Right renal pelvis (tissue), 4 donors: ENCODE data around the gene ZNF618. TPM values are rescaled to one million over a fixed set of nuclear protein-coding genes. Genes with fewer than 3 reads are reported as not detected.

ENCODE experiments used
- DNase-seq, 4 donors: peaks; one replicate each; pipeline ENCODE4 v3.0.0-alpha.2; 2013; ENCODE audit warnings: low read depth in 4 of 4, low spot score in 3 of 4, missing footprints in 1 of 4
- polyA plus RNA-seq, 4 donors: library from polyadenylated mRNA; unstranded; fragments of 120-200 nt; gene quantifications; one replicate each; pipeline ENCODE4 v1.2.1, GENCODE V29; 2013; ENCODE audit not compliant: insufficient read length in 4 of 4

The ZNF618 gene
- polyA plus RNA-seq, 4 donors, result 40.2 to 43.4 (median 41.8) TPM

DNA sequence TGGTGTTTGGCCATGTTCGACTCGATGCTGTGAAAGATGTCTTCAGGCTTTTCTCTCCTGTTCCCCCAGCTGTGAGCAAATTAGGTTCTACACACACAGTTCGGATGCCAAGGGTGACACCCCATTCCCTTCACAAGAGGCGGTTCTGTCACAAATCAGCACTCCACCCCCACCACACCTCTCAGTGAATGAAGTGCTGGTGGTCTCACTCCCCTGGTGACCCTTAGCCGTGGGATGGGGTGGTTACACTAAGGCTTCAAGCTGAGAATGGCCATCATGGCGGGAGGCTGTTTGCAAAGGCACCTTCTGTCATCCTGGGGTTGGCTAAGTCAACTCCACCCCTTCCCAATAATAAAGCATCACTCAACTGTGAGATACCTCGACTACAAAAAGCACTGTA lies 175.6 kb downstream of the ZNF618 start:
- no peak for DNase-seq

DNA sequence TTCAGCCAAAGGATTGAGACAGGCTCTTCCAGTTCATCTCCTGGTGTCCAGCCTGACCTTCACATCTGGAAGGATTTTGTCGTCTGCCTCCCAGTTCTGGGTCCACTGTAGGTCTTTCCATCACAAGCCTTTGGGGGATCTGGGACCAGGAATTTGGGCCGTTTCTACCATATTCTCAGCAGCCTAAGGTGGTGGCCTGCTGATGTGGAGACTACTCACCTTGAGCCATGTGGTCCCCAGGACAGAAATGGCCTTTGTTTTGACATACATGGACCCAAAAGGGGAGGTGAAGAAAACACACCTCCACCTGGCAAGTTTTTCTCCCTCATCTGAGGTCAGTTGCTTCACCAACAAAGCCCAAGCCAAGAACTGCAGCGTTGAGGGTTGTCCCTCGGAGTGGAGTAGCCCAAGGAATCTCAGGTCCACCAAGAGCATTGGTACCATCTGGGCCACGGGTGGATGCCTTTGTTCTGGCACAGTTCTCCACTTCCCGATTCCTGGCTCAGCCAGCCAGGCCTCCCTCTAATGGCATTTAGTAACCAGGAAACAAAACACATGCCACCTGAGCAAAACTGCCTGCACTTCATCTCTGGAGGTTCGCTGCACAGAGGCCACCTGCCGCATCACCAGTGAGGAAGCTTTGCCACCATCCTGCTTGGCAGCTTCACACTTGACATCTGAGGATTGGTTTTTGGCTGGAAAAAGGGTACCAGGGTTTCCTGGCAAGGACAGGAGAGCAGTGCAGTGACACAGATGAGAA lies 177.3 kb downstream of the ZNF618 start:
- no peak for DNase-seq

- DNase-seq, result no peak
Observed at GRCh38 chr9:114054191-114054690, 178.1 kb downstream of the ZNF618 start.

GRCh38 chr9:114055061-114055460 lies 179.0 kb downstream of the ZNF618 start:
- no peak for DNase-seq

DNA sequence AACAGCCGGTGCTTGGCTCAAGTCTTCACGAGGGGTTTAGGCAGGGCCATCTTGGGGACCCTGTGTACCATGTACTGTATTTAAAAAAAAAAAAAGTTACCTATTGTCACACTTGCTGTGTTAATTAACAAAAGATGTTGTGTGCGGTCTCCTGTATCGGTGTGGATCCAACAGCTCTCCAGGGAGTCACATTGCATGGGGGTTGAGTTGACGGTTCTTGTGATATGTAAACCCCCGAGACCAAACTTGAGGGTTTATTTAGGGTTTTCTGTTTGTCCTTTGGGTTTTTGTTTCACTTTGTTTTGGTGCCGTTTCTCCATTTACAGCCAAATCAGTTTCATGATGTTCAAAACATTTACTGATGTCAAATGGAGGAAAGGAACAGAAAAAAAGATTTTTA lies 179.8 kb downstream of the ZNF618 start:
- no peak for DNase-seq

DNA sequence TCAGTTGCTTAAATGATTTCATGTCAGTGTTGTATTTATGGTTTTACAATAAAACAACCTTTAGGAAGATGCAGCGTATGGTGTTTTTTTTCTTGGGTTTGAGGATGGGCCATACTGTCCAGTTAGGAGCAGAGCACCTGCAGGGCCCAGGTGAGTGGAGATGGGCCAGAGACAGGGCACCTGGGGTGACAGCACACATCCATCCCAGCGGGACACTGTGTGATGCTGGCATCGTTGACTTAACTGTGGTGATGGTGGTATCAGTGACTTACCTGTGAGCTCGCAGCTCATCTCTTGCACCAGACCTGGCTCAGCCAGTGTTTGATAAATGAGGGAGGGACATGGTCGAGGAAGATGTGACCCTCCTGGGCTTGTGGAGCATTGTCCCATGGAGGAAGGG lies 180.4 kb downstream of the ZNF618 start:
- no peak for DNase-seq

GRCh38 chr9:114057161-114057885 lies 181.2 kb downstream of the ZNF618 start:
- no peak for DNase-seq

GRCh38 chr9:114058688-114059046 lies 182.6 kb downstream of the ZNF618 start:
- no peak for DNase-seq

GRCh38 chr9:114059047-114059803 lies 183.1 kb downstream of the ZNF618 start:
- DNase-seq, result no peak

GRCh38 chr9:114060070-114060469 lies 184.0 kb downstream of the ZNF618 start:
- DNase-seq, result no peak

DNA sequence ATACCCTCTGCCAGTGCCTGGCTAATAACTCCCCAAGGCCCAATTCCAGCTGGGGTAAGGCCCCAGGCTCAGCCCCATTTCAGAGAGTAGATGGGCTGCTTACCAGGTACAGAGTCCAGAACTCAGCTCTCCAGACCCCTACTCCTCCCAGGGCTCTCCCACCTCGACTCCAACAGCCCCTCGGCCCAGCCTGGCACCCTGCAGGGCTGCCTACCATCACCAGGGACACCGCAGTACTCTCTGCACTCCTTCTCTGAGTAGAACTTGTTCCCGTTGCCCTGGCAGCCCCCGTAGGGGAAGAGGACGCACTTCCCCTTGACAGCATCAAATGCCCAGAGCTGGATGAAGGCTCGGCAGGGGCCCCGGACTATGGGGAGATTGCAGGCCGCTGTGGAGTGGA lies 184.6 kb downstream of the ZNF618 start:
- no peak for DNase-seq

DNA sequence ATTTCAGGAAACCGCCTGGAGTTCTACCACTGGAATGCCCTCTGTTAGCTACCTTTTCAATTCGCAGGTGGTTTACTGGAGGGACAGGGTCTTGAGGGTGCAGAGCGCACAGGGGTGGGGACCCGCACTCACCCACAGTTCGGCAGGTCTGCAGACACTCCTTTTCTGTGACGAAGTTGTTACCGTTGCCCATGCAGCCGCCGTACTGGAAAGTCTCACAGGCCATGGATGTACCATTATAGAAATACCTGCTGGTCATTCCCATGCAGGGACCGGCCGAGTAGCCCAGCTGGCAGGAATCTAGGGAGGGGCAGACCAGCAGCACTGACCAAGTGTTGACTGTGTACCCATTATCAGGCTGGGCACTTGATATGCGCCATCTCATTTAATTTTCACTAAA lies 185.2 kb downstream of the ZNF618 start:
- DNase-seq, result no peak

DNA sequence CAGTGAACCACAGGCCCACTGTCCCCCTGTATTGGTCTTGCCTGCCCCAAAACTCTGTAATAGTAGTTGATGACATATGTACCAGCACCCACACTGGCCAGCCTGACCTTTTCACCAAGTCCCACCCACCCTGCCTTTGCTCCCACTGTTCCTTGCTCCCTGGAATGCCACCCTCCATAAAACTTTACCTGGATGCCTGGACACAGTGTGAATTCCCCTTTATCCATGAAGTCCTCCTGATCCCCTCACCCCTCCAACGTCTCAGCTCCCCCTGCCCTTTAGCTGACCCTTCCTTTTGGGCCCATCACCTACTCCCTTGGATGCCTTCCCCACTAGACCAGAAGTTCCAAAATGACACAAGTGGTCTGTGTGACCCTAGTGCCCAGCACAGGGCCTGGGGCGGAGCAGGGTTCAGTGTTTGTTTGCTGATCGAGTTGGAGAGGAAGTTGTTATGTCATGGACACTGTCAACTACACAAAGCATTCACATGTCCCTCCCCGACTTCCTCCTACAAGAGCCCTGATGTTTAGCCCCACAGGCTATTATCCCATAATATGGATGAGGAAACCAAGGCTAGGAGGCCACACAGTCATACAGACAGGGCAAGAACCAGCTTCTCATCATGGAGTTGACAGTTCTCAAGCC lies 185.8 kb downstream of the ZNF618 start:
- DNase-seq, result no peak

GRCh38 chr9:114065304-114065703 lies 189.2 kb downstream of the ZNF618 start:
- no peak for DNase-seq

DNA sequence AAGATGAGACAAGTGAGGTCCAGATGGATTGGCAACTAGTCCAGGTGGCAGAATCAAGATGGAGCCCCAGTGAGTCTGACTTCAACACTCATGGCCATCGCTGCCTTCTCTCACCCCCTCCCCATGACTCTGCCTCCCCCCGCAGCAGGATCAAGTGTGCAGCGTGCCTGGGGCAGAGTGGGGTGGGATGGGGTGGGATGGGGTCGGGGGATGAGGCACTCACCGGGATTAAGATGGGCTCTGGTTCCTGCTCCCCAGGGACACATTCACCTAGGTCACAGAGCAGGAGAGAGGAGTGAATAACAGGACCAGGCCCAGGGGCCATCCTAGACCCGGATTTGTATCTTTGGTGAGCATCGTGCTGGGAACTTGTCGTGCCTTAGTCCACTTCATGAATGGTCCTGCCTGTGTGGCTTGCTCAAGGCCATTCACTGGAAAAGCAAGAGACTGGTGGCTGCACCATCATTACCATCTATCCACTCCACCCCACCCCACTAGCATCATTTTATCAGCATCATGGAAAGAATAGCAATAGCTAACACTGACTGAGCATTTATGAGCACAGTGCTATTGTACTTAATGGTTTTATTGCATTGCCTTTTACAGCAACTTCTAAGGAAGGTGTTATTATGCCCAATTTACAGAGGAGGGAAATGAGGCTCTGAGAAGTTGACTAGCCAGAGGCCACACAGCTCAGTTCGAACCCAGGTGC lies 193.5 kb downstream of the ZNF618 start:
- DNase-seq, result no peak

DNA sequence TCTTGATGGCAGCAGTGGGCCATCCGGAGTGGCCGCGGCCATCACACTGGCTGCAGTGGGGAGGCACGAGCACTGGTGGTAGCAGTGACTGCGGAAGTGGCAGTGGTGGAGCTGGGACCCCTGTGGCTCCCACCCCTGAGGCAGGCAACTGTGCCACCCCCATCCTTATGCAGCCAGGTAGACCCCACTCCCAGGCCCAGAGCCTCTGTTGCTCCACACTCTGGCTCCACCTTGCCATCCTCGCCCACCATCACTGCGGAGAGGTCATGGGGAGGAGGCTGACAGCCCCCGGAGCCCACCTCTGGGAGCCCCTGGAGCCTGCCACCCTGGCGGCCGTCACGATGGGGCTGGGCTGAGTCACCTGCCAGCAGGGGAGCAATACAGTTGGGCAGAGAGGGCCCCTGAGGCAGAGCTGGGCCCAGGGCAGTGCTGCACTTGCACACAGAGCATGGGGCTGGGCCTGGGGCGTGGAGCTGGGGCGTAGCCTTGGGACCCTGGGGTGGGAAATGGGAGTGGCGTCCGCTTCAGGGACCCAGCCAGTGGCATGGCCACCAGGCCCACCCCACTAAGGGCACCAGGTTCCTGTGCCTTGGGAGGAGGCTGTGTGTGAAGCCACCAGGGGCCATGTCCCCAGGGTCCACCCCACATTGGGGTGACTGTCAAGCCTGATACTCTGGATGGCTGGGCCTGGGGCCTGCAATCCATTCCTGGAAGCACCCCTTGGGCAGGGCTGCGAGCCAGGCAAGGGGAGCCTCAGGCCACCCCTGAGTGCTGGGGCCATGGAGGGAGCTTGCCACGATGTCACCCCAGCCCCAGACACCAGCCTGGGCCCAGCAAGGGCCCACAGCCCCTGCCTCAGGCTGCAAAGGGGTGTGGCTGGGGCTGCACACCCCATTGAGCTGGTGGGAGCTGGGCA lies 194.3 kb downstream of the ZNF618 start:
- no peak for DNase-seq

DNA sequence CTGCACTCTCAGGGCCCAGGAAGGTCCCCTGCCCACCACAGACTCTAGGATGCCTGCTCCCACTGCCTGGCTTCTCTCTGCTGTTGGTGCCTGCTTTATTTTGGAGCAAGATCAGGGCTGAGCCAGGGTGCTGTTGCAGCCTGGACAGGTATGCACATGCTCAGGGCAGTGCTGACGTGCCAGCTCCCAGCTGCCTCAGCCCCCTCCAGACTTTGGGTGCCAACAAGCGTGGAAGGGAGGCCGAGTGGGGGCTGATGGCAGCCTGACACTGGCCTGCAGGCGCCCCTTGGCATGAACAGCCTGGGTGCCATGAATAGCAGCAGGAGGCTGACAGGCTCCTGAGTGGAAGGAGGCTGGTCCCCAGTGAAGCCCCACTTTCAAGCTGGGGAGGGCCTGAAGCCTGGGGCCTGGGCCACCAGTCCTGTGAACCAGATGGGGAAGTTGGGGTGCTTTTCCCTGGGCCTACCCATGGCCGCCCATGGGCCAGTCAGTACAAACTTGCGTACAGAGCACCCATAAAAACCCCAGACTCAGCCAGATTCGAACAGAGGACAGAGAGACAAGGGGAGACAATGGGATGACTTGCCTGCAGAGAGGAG lies 195.2 kb downstream of the ZNF618 start:
- no peak for DNase-seq

DNA sequence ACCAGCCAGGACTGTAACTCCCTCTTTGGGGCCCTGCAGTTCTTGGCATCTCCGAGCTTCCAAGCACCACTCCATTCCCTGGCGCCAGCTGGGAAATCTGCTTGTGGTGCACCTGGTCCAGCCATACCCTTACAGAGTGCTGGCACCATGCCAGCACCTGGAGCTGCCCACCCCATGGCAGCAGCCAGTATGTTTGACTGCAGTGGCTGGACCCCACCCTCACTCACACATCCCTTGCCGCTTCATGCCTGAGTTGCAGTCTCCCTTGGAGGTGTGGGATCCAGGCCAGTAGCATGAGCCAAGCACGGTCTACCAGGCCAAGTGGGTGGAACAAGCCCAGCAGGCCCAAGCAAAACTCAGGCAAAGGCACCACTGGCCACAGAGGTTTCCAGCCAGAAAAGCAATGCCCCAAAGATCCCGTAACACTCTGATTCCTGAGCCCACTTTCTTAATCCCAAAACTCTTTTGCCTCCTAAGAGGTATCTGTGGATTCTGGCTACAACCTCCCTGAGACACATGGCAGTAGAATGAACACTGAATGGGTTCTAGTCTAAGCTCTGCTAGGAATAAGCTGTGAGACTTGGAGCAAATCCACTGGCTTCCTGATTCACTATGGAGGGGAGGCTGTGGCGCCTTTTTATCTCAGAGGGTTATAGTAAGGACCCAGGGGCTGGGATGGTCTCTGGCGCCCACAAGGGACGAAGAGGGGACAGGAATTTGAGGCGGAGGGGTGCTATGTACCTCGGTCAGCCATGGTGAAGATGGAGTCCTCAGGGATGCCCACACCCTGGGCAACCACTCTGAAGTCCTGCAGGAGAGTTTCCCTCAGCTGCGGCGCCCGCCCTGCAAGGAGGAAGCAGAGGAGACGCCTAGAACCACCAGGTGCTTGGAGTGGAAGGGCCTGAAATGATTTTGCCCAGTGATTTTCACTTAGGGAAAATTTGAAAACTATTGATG lies 196.4 kb downstream of the ZNF618 start:
- no peak for DNase-seq
